H1 (cell line): Measurements from ENCODE around the gene TPD52L1.
"Not testable (repeated sequence)": the region's sequence is repeated elsewhere in the genome, so short reads cannot be mapped to it uniquely, and the experiment has no call there.

Source experiments
- CREB1 ChIP-seq: IDR thresholded peaks from 2 replicates; pipeline ENCODE4 v1.6.1; 2012; ENCODE audit warnings: inconsistent platforms
- EZH2 ChIP-seq: fragments of 200-600 bp; sonication (generic); IDR thresholded peaks from 2 replicates; pipeline ENCODE4 v1.7.1; 2012; ENCODE audit warnings: low read depth, mild to moderate bottlenecking, moderate library complexity, low read length, inconsistent platforms; ENCODE audit not compliant: severe bottlenecking
- SP2 ChIP-seq: IDR thresholded peaks from 2 replicates; pipeline ENCODE4 v1.6.1; 2012; ENCODE audit warnings: mild to moderate bottlenecking, low read length, inconsistent platforms
- TF ChIP-seq, protein P1 (sequence below): IDR thresholded peaks from 2 replicates; pipeline ENCODE4 v1.6.1; 2012; ENCODE audit warnings: inconsistent platforms

DNA sequence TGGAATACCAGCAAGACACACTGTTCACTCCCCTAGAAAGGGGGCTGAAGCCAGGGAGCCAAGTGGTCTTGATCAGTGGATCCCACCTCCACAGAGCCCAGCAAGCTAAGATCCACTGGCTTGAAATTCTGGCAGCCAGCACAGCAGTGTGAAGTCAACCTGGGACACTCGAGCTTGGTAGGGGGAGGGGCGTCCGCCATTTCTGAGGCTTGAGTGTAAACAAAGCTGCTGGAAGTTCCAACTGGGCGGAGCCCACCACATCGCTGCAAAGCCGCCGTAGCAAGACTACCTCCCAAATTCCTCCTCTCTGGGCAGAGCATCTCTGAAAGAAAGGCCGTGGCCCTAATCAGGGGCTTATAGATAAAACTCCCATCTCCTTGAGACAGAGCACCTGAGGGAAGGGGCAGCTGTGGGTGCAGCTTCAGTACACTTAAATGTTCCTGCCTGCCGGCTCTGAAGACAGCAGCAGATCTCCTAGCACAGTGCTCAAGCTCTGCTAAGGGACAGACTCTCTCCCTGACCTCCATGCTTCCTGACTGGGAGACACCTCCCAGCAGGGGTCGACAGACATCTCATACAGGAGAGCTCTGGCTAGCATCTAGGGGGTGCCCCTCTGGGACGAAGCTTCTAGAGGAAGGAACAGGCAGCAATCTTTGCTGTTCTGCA, 126.9 kb downstream of the TPD52L1 start:
- not testable (repeated sequence) for TF ChIP-seq EZH2, SP2, CREB1
- TF ChIP-seq, protein P1, sequence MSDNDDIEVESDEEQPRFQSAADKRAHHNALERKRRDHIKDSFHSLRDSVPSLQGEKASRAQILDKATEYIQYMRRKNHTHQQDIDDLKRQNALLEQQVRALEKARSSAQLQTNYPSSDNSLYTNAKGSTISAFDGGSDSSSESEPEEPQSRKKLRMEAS: not testable (repeated sequence)
